IPS-18a (cell line): ENCODE results near the gene PPIB.
"Not testable (repeated sequence)": the region's sequence is repeated elsewhere in the genome, so short reads cannot be mapped to it uniquely, and the experiment has no call there.

Experiments used
- H3K27ac ChIP-seq: one replicate; pipeline ENCODE4 v1.5.1; 2013; ENCODE audit warnings: low read length
- H3K27me3 ChIP-seq: one replicate; pipeline ENCODE4 v1.6.1; 2013; ENCODE audit warnings: mild to moderate bottlenecking, low read length; ENCODE audit not compliant: control insufficient read depth, insufficient read depth
- H3K36me3 ChIP-seq: one replicate; pipeline ENCODE4 v1.6.1; 2013; ENCODE audit warnings: low read depth, low read length; ENCODE audit not compliant: control insufficient read depth
- H3K4me1 ChIP-seq: one replicate; pipeline ENCODE4 v1.6.1; 2013; ENCODE audit warnings: low read depth, low read length; ENCODE audit not compliant: control insufficient read depth
- H3K4me3 ChIP-seq: one replicate; pipeline ENCODE4 v1.5.1; 2013; ENCODE audit warnings: low read length
- H3K9ac ChIP-seq: one replicate; pipeline ENCODE4 v1.6.1; 2013; ENCODE audit warnings: mild to moderate bottlenecking, low read length, moderate library complexity
- H3K9me3 ChIP-seq: one replicate; pipeline ENCODE4 v1.6.1; 2013; ENCODE audit warnings: low read depth, low read length; ENCODE audit not compliant: control insufficient read depth

Gene PPIB

DNA sequence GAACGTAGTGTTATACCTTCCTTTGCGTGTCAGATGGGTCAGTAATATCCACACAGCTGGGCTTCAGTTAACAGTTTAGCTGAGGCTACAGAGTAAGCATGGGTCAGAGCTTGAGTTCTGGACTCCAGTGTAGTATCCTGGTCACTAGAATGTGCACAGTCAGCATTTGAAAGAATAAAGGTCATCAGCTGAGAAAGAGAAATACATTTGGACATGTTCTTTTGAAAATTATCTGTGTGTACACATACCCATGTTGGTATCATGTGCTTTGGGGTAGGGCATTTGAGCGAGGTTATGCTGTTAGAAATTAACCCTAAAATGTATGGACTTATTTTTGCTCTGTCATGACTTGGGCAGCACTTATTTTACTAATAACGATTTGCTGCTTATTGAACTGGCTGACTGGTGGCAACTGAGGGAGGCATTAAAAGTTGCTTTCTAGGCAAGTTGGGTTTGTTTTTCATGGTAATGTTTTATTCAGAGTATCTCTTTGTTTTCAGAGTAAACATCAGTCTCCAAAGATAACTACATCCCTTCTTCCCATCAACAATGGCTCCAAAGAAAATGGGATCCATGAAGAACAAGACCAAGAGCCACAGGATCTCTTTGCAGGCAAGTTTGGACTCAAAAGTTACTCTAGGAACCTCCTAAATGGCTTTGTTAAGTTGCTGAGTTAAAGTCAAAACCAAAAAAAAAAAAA, 50.6 kb downstream of the PPIB start:
- no peaks in the 10 kb centered on the region for H3K27me3 ChIP-seq
- H3K27ac ChIP-seq: no peak overlapping the region
- H3K9me3 ChIP-seq: no peaks in the 10 kb centered on the region
- no peaks in the 10 kb centered on the region for H3K4me1 ChIP-seq
- peaks cover 32% of the 10 kb centered on the region for H3K36me3 ChIP-seq
- H3K9ac ChIP-seq: no peak overlapping the region
- no peak overlapping the region for H3K4me3 ChIP-seq

DNA sequence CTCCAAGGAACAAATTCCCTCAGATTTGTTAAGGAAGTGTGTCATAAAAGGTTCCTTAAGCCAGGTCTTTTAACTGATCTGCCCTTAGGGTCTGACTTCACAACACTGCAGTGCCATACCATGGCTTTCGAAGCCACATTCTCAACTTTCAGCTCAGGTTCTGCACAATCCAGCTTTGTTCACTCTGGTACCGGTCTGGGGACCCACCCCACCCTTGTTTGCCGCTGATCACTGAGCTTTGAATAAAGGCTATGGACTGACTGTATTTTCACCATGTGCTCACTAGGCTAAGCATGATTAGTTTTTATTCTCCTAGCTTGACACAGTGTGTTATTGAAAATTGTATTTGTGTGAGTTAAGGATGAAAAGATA, 51.2 kb downstream of the PPIB start:
- Histone ChIP-seq H3K36me3 (peaks cover 26% of the 10 kb centered on the region), H3K27me3 (no peaks in the 10 kb centered on the region), H3K4me3 (no peak overlapping the region), H3K9me3 (no peaks in the 10 kb centered on the region), H3K4me1 (no peaks in the 10 kb centered on the region), H3K27ac (no peak overlapping the region), H3K9ac (no peak overlapping the region)

DNA sequence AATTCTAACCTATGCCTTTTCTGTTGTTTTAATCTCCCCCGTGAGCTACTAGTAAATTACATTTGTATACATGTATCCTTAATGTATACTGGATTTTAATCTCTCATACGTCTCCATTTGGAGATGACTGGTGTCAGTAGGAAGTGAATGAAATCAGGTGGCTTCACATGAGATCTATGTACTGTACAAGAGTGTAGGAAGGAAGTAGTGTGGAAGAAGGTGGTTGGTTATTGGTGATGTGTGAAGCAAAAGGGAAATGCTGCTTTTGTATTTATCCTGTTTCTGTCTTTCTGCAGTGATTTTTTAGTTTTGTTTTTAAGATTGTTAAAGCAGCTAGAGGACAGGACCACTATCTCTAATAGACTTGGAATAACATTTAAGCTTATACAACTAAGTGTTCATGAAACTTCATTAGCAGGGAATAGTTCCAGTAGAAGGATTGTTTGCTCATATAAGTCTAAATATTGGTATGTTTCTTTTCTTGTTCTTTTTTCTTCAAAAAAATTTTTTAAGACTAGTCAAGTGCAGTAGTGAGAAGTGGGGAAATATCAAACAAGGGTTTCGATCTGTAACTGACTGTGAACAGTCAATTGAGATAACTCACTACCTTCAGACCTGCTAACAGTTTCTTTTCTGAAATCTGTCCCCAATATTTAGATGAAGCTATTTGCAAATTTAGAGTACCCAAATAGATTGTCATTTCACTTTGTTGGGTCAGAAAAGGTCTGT, 51.7 kb downstream of the PPIB start:
- Histone ChIP-seq H3K27ac (no peak overlapping the region), H3K4me3 (no peak overlapping the region), H3K36me3 (peaks cover 20% of the 10 kb centered on the region), H3K4me1 (no peaks in the 10 kb centered on the region), H3K9me3 (no peaks in the 10 kb centered on the region), H3K9ac (no peak overlapping the region), H3K27me3 (no peaks in the 10 kb centered on the region)

DNA sequence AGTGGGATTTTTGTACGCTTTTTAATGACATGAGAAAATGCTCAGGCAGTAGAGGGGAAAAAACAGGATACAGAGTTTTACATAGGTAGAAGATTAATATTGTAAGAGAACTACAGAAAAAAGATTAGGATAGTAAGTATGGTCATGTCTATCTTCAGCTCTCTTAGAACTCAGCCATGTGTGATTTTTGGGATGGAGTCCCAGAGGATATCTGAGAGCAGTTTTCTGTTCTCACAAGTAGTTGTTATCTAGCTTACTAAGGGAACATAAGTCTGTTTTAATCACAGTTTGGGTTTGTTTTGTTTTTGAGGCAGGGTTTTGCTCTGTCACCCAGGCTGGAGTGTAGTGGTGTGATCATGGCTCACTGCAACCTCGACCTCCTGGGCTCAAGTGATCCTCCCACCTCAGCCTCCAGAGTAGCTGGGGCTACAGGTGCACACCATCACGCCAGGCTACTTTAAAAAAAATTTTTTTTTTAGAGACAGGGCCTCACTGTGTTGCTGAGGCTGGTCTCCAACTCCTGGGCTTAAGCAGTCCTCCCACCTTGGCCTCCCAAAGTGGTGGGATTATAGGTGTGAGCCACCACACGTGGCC, 52.6 kb downstream of the PPIB start:
- H3K36me3 ChIP-seq: peaks cover 16% of the 10 kb centered on the region
- H3K27me3 ChIP-seq, H3K4me3 ChIP-seq, H3K9ac ChIP-seq, H3K9me3 ChIP-seq, H3K27ac ChIP-seq, H3K4me1 ChIP-seq: not testable (repeated sequence)

DNA sequence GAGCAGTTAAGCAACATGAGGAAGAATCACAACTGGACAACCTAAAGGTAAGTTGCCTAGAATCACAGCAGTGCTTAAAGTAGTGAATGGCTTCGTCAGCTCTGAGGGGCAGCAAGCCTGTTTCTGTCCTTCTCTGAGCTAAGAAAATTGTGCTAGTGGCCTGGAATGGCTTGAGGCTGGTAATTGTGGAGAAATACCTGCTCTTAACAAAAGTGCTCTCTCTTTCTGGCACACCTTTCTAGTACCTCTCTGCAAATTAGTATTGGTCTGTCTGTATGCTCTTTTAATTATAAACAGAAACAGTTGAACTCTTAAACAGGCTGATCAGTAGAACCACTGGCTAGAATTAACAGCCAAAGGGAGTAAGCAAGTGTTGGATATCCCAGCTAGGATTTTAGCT, 55.5 kb downstream of the PPIB start:
- Histone ChIP-seq H3K9ac (no peak overlapping the region), H3K27me3 (no peaks in the 10 kb centered on the region), H3K4me3 (no peak overlapping the region), H3K36me3 (no peaks in the 10 kb centered on the region), H3K27ac (no peak overlapping the region), H3K4me1 (no peaks in the 10 kb centered on the region), H3K9me3 (no peaks in the 10 kb centered on the region)
